H1 (cell line): Measurements from ENCODE around the gene CAMK2B. TPM values are rescaled to one million over a fixed set of nuclear protein-coding genes. Genes with fewer than 3 reads are reported as not detected.

Experiments
- CTCF ChIA-PET: fragments of 300-600 bp; sonication (Branson Sonifier 250); formaldehyde crosslinking; loops from one replicate; lab custom pipeline; 2021; ENCODE audit not compliant: partially characterized antibody; lab: Charles Lee
- POLR2A ChIA-PET: fragments of 300-600 bp; sonication (Branson Sonifier 250); formaldehyde crosslinking; loops from one replicate; lab custom pipeline; 2021; ENCODE audit warnings: inconsistent platforms; ENCODE audit not compliant: partially characterized antibody; lab: Charles Lee
- DNase-seq, 2 experiments: peaks; one replicate each; pipeline versions ENCODE4 v3.0.0 to v3.0.0-alpha.2; 2010 to 2022; ENCODE audit warnings: low spot score in 2 of 2, low read depth in 1 of 2, mixed read lengths in 1 of 2
- FAIRE-seq: peaks from 2 replicates; lab custom pipeline; 2011; peaks lifted over from hg19 to GRCh38; lab: Jason Lieb, UNC
- H2AFZ ChIP-seq: 2 replicates; pipeline ENCODE4 v1.8.1; 2012; ENCODE audit warnings: low read length, inconsistent platforms
- H2AK5ac ChIP-seq: 2 replicates; pipeline ENCODE4 v1.6.1; 2013; ENCODE audit warnings: low read depth, low read length
- H2BK120ac ChIP-seq: replicated peaks from 2 replicates; pipeline ENCODE3; 2013; ENCODE audit warnings: low read depth, low read length, inconsistent platforms
- H2BK12ac ChIP-seq: 2 replicates; pipeline ENCODE4 v1.6.1; 2013; ENCODE audit warnings: low read depth, low read length
- H2BK15ac ChIP-seq: 2 replicates; pipeline ENCODE4 v1.6.1; 2013; ENCODE audit warnings: low read length
- H2BK20ac ChIP-seq: 2 replicates; pipeline ENCODE4 v1.6.1; 2013; ENCODE audit warnings: low read length
- H2BK5ac ChIP-seq: 2 replicates; pipeline ENCODE4 v1.6.1; 2013; ENCODE audit warnings: low read depth, low read length
- H3K14ac ChIP-seq: 2 replicates; pipeline ENCODE4 v1.6.1; 2013; ENCODE audit warnings: inconsistent platforms; ENCODE audit not compliant: insufficient read length
- H3K18ac ChIP-seq: 2 replicates; pipeline ENCODE4 v1.6.1; 2013; ENCODE audit warnings: low read length; ENCODE audit errors: extremely low read depth
- H3K23ac ChIP-seq: 2 replicates; pipeline ENCODE4 v1.6.1; 2013; ENCODE audit warnings: inconsistent platforms; ENCODE audit not compliant: insufficient read length
- H3K23me2 ChIP-seq: 2 replicates; pipeline ENCODE4 v1.6.1; 2013; ENCODE audit warnings: low read depth, low read length
- H3K27ac ChIP-seq: 2 replicates; pipeline ENCODE4 v1.6.1; 2011; ENCODE audit warnings: low read depth, low read length, inconsistent platforms
- H3K27me3 ChIP-seq, 4 experiments: replicated peaks in 1 of 4; 1 replicate in 1 of 4; 2 replicates in 3 of 4; pipeline versions ENCODE4 v1.6.1 to v1.8.1; 2011 to 2013; ENCODE audit warnings: low read length in 3 of 4, mild to moderate bottlenecking in 3 of 4, inconsistent platforms in 2 of 4, mixed read lengths in 2 of 4, moderate library complexity in 1 of 4; ENCODE audit not compliant: control insufficient read depth in 3 of 4, insufficient read depth in 3 of 4; ENCODE audit errors: extremely low read depth in 1 of 4
- H3K36me3 ChIP-seq, 4 experiments: 2 replicates each; pipeline versions ENCODE4 v1.6.1 to v1.8.1; 2011 to 2013; ENCODE audit warnings: mild to moderate bottlenecking in 4 of 4, low read length in 3 of 4, moderate library complexity in 2 of 4, control low read depth in 1 of 4, inconsistent platforms in 1 of 4; ENCODE audit not compliant: insufficient read depth in 4 of 4, control insufficient read depth in 2 of 4
- H3K4ac ChIP-seq: replicated peaks from 2 replicates; pipeline ENCODE3; 2013; ENCODE audit warnings: low read length, low read depth, mixed read lengths, inconsistent platforms; ENCODE audit not compliant: insufficient read length
- H3K4me1 ChIP-seq, 4 experiments: replicated peaks in 1 of 4; 1 replicate in 1 of 4; 2 replicates in 3 of 4; pipeline versions ENCODE4 v1.6.1 to v1.8.1; 2011 to 2013; ENCODE audit warnings: low read length in 3 of 4, inconsistent platforms in 2 of 4, mixed read lengths in 1 of 4; ENCODE audit not compliant: insufficient read depth in 4 of 4, control insufficient read depth in 3 of 4
- H3K4me2 ChIP-seq, 2 experiments: 2 replicates each; pipeline versions ENCODE4 v1.6.1 to v1.8.1; 2011 to 2013; ENCODE audit warnings: low read depth in 2 of 2, low read length in 2 of 2, control low read depth in 1 of 2, inconsistent platforms in 1 of 2, mild to moderate bottlenecking in 1 of 2; ENCODE audit not compliant: insufficient read depth in 1 of 2
- H3K4me3 ChIP-seq, 4 experiments: fragments of 200-600, 300-600 bp in 1 of 4; sonication (generic), shearing (Covaris generic), sonication (Bioruptor Twin) in 1 of 4; 2 replicates each; pipeline versions ENCODE4 v1.5.1 to v1.8.1; 2011 to 2016; ENCODE audit warnings: low read length in 4 of 4, low read depth in 3 of 4, control low read depth in 2 of 4, inconsistent platforms in 2 of 4, mild to moderate bottlenecking in 2 of 4, mixed read lengths in 1 of 4, moderate library complexity in 1 of 4; ENCODE audit not compliant: insufficient read depth in 2 of 4; ENCODE audit errors: extremely low read depth in 1 of 4
- H3K56ac ChIP-seq: replicated peaks from 2 replicates; pipeline ENCODE3; 2013; ENCODE audit warnings: low read depth, mild to moderate bottlenecking, mixed read lengths, low read length, inconsistent platforms; ENCODE audit not compliant: insufficient read length
- H3K79me1 ChIP-seq: 2 replicates; pipeline ENCODE4 v1.6.1; 2013; ENCODE audit warnings: low read depth, low read length, control low read depth
- H3K79me2 ChIP-seq, 2 experiments: 2 replicates each; pipeline versions ENCODE4 v1.6.1 to v1.8.1; 2012 to 2013; ENCODE audit warnings: low read length in 2 of 2, mild to moderate bottlenecking in 2 of 2, inconsistent platforms in 1 of 2; ENCODE audit not compliant: insufficient read depth in 2 of 2, control insufficient read depth in 1 of 2
- H3K9ac ChIP-seq, 4 experiments: replicated peaks in 1 of 4; 1 replicate in 1 of 4; 2 replicates in 3 of 4; pipeline versions ENCODE4 v1.6.1 to v1.8.1; 2011 to 2013; ENCODE audit warnings: low read depth in 3 of 4, low read length in 3 of 4, control low read depth in 2 of 4, mild to moderate bottlenecking in 2 of 4, moderate library complexity in 2 of 4, inconsistent platforms in 1 of 4; ENCODE audit errors: extremely low read depth in 1 of 4
- H3K9me3 ChIP-seq, 2 experiments: 2 replicates each; pipeline versions ENCODE4 v1.6.1 to v1.8.1; 2012 to 2013; ENCODE audit warnings: mild to moderate bottlenecking in 2 of 2, moderate library complexity in 2 of 2, control low read depth in 1 of 2, inconsistent platforms in 1 of 2, low read depth in 1 of 2, low read length in 1 of 2, mixed read lengths in 1 of 2; ENCODE audit not compliant: insufficient read depth in 2 of 2
- H4K20me1 ChIP-seq, 2 experiments: replicated peaks in 1 of 2; 2 replicates each; pipeline versions ENCODE3 to v1.8.1; 2011 to 2013; ENCODE audit warnings: inconsistent platforms in 2 of 2, low read length in 2 of 2, mild to moderate bottlenecking in 1 of 2; ENCODE audit not compliant: insufficient read depth in 2 of 2, control insufficient read depth in 1 of 2
- H4K5ac ChIP-seq: 2 replicates; pipeline ENCODE4 v1.6.1; 2013; ENCODE audit warnings: low read length, low read depth, mixed read lengths, inconsistent platforms; ENCODE audit not compliant: insufficient read length
- H4K8ac ChIP-seq: 2 replicates; pipeline ENCODE4 v1.8.0; 2013; ENCODE audit warnings: mild to moderate bottlenecking, moderate library complexity, low read length, inconsistent platforms; ENCODE audit not compliant: insufficient read depth; ENCODE audit errors: extremely low read depth
- H4K91ac ChIP-seq: replicated peaks from 2 replicates; pipeline ENCODE3; 2013; ENCODE audit warnings: low read length, mixed read lengths, inconsistent platforms; ENCODE audit not compliant: insufficient read length
- ATF3 ChIP-seq: IDR thresholded peaks from 2 replicates; pipeline ENCODE4 v1.6.1; 2011; ENCODE audit warnings: low read depth, mild to moderate bottlenecking, low read length; ENCODE audit not compliant: insufficient read depth
- CREB1 ChIP-seq: IDR thresholded peaks from 2 replicates; pipeline ENCODE4 v1.6.1; 2012; ENCODE audit warnings: inconsistent platforms
- KDM1A ChIP-seq: fragments of 200-600, 300-600 bp; sonication (generic); IDR thresholded peaks from 2 replicates; pipeline ENCODE4 v1.7.1; 2016; ENCODE audit warnings: mild to moderate bottlenecking, low read length, borderline replicate concordance
- POLR2A ChIP-seq, 2 experiments: IDR thresholded peaks; 1 replicate in 1 of 2; 2 replicates in 1 of 2; pipeline ENCODE4 v1.6.1; 2011; ENCODE audit warnings: low read depth in 2 of 2, low read length in 2 of 2, mild to moderate bottlenecking in 2 of 2; ENCODE audit errors: control extremely low read depth in 1 of 2
- RAD21 ChIP-seq, 2 experiments: IDR thresholded peaks in 1 of 2; conservative IDR thresholded peaks in 1 of 2; 2 replicates each; pipeline ENCODE4 v1.6.1; 2011; ENCODE audit warnings: low read depth in 2 of 2, low read length in 2 of 2, improper control_type of control experiment in 1 of 2, inconsistent platforms in 1 of 2, mild to moderate bottlenecking in 1 of 2, moderate library complexity in 1 of 2
- RBBP5 ChIP-seq: IDR thresholded peaks from 2 replicates; pipeline ENCODE4 v1.7.1; 2012; ENCODE audit warnings: low read depth, mild to moderate bottlenecking, inconsistent platforms, low read length, moderate library complexity, borderline replicate concordance
- SIN3A ChIP-seq, 2 experiments: IDR thresholded peaks in 1 of 2; conservative IDR thresholded peaks in 1 of 2; 2 replicates each; pipeline ENCODE4 v1.6.1; 2011 to 2012; ENCODE audit warnings: low read length in 2 of 2, improper control_type of control experiment in 1 of 2, low read depth in 1 of 2, mild to moderate bottlenecking in 1 of 2
- SIRT6 ChIP-seq: IDR thresholded peaks from one replicate; pipeline ENCODE4 v1.7.1; 2012; ENCODE audit warnings: low read length, inconsistent platforms
- SP1 ChIP-seq: IDR thresholded peaks from 2 replicates; pipeline ENCODE4 v1.6.1; 2011; ENCODE audit warnings: low read depth, low read length
- WGBS, 2 experiments: shearing (Covaris generic) in 1 of 2; methylation state at CpG; one replicate each; pipeline versions ENCODE4 v1.1.6 to v1.1.7; 2013 to 2015; ENCODE audit warnings: low lambda C conversion rate in 2 of 2, mixed read lengths in 2 of 2, inconsistent platforms in 1 of 2, low coverage in 1 of 2, missing lambda C conversion rate in 1 of 2; ENCODE audit not compliant: insufficient replicate concordance in 2 of 2, insufficient coverage in 1 of 2, insufficient read length in 1 of 2; ENCODE audit errors: extremely low coverage in 1 of 2, missing lambda C conversion rate in 1 of 2; 5-methylcytosine and 5-hydroxymethylcytosine counted together
- polyA plus RNA-seq, 7 experiments: library from polyadenylated mRNA; depleted of rRNA in 3 of 7; stranded (reverse) in 5 of 7; unstranded in 2 of 7; fragments of >200 nt in 5 of 7; fragments of 200-250 nt in 2 of 7; gene quantifications; 1 replicate in 5 of 7; 2 replicates in 1 of 7; 4 replicates in 1 of 7; pipeline versions ENCODE4 v1.2.1 to v1.2.3, GENCODE V29; 2011 to 2013; ENCODE audit warnings: missing spikeins in 2 of 7, mixed read lengths in 2 of 7
- total RNA-seq: library from RNA; stranded (reverse); fragmentation: NEBNext Ultra II Directional; extraction: Animal tissue kit (Norgen Biotek cat#: 25700); gene quantifications from 2 replicates; pipeline ENCODE4 v1.2.1, GENCODE V29; 2021
- TF ChIP-seq, protein P1 (sequence below): IDR thresholded peaks from 2 replicates; pipeline ENCODE4 v1.6.1; 2012; ENCODE audit warnings: inconsistent platforms

The CAMK2B gene
- total and polyA plus RNA-seq, 2 of the 8 experiments (the other 6 are each of a cell fraction or from before 2014, with no cell fraction given), result 0.05 to 0.15 TPM

GRCh38 chr7:44200699-44201461 lies 124.5 kb downstream of the CAMK2B start, which contains the start of gene YKT6:
Gene YKT6, plus strand, starts transcription at chr7:44200978. Its CDS starts 158 bp downstream, at chr7:44201136.
- Histone ChIP-seq H3K56ac (no peak within 1 kb of the TSS), H3K36me3 (peaks cover 3 to 13% (median 11%) of the 10 kb centered on the region in 4 experiments; a peak in 7 of 8 replicates), H3K9me3 (no peaks in the 10 kb centered on the region), H3K4ac (peak within 1 kb of the TSS; percentile 44), H3K27ac (no peak within 1 kb of the TSS), H2AK5ac (no peak within 1 kb of the TSS), H3K79me2 (peaks cover 18 to 32% of the 10 kb centered on the region in 2 experiments), H3K4me1 (peaks cover 0 to 2% (median 0%) of the 10 kb centered on the region in 4 experiments; a peak in 1 of 7 replicates), H3K14ac (no peak within 1 kb of the TSS), H3K79me1 (no peaks in the 10 kb centered on the region; the same call in none of the 2 replicates), H2BK5ac (no peak within 1 kb of the TSS), H4K5ac (no peak within 1 kb of the TSS), H4K8ac (no peak within 1 kb of the TSS), H3K23ac (no peak within 1 kb of the TSS), H3K4me3 (peak within 1 kb of the TSS; percentile 82 to 99 (median 90)), H4K20me1 (peaks cover 0 to 9% of the 10 kb centered on the region in 2 experiments), H3K18ac (no peak within 1 kb of the TSS), H3K27me3 (peaks cover 0 to 3% (median under 1%) of the 10 kb centered on the region in 4 experiments; a peak in 2 of 7 replicates), H2BK15ac (no peak within 1 kb of the TSS), H2BK20ac (no peak within 1 kb of the TSS), H2BK120ac (no peak within 1 kb of the TSS), H4K91ac (peak within 1 kb of the TSS; percentile 25), H3K9ac (peak within 1 kb of the TSS; percentile 64 to 83 (median 78)), H2BK12ac (no peak within 1 kb of the TSS), H2AFZ (peak within 1 kb of the TSS; percentile 20; the same call in 1 of the 2 replicates), H3K4me2 (peak within 1 kb of the TSS; percentile 63 to 95), H3K23me2 (0 out of 2 replicates have a peak, but pooled peaks cover 4% of the 10 kb centered on the region)
- 4% methylated on average over 29 of the region's 58 CpGs; no CpG with 5 or more reads in 1 of the 2 experiments for WGBS, 2 experiments
- FAIRE-seq, result peak; percentile 63
- peak; percentile 88 for DNase-seq
- ChIA-PET POLR2A (interaction anchor here (0.6 to 1.6 kb wide), 5 partner anchors 11 to 78 kb away, joined by 3 read pairs; partner anchors contain the start of gene POLD2), CTCF (interaction anchor here (0.6 to 2.6 kb wide), 10 partner anchors 10 to 494 kb away, joined by 3 to 11 read pairs (median 4); no protein-coding TSS in a partner anchor)
- TF ChIP-seq RAD21 (IDR thresholded peaks at IDR 0.05 in 1 of 2, conservative IDR thresholded peaks at IDR 0.05 in 1 of 2; ENCODE audit: low read depth in 2 of 2, low read length in 2 of 2) (peak in 1 of 2 experiments; percentile 48; a peak in 3 of 4 replicates), SIRT6 (no peak), CREB1 (peak; percentile 32; the same call in 1 of the 2 replicates), KDM1A (no peak), ATF3 (no peak), SP1 (0 out of 2 replicates have a peak, but pooled peaks have one; percentile 23), RBBP5 (no peak), POLR2A (IDR thresholded peaks at IDR 0.05; ENCODE audit: control extremely low read depth in 1 of 2, low read depth in 2 of 2, low read length in 2 of 2) (peak in 1 of 2 experiments; percentile 70; a peak in 2 of 3 replicates), SIN3A (conservative IDR thresholded peaks at IDR 0.05 in 1 of 2, IDR thresholded peaks at IDR 0.05 in 1 of 2; ENCODE audit: low read depth in 1 of 2, low read length in 2 of 2) (peak; percentile 59 to 82; a peak in 2 of 4 replicates)
- TF ChIP-seq, protein P1, sequence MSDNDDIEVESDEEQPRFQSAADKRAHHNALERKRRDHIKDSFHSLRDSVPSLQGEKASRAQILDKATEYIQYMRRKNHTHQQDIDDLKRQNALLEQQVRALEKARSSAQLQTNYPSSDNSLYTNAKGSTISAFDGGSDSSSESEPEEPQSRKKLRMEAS, result peak; percentile 63; the same call in 1 of the 2 replicates
